Stimulated activated CD4-positive, alpha-beta T cell treated with anti-CD3 and anti-CD28 coated beads, Interleukin-1b, Interleukin-23, amount 100 ng/mL, for 4 hours (primary cell): ENCODE results near the gene GTF2A1L.
"Not testable (repeated sequence)": the region's sequence is repeated elsewhere in the genome, so short reads cannot be mapped to it uniquely, and the experiment has no call there.

Experiments used
- DNase-seq, 2 donors: peaks; one replicate each; pipeline ENCODE4 v3.0.0-alpha.2; 2020; ENCODE audit warnings: low read depth in 2 of 2

The GTF2A1L gene

GRCh38 chr2:48699348-48699930 is 81.8 kb downstream of the GTF2A1L start:
- DNase-seq, result no peak

GRCh38 chr2:48703621-48704020 is 86.0 kb downstream of the GTF2A1L start:
- DNase-seq, result not testable (repeated sequence)

DNA sequence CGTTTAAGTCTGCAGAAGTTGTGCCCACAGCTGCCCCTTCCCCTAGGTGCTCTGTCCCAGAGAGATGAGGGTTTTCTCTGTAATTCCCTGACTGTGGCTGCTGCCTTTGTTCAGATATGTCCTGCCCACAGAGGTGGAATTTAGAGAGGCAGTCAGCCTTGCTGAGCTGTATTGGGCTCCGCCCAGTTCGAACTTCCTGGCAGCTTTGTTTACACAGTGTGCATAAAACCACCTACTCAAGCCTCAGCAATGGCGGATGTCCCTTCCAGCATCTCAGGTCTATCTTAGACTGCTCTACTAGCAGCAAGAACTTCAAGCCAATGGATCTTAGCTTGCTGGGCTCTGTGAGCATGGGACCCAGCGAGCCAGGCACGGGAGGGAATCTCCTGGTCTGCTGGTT is 89.8 kb downstream of the GTF2A1L start:
- DNase-seq, result no peak

DNA sequence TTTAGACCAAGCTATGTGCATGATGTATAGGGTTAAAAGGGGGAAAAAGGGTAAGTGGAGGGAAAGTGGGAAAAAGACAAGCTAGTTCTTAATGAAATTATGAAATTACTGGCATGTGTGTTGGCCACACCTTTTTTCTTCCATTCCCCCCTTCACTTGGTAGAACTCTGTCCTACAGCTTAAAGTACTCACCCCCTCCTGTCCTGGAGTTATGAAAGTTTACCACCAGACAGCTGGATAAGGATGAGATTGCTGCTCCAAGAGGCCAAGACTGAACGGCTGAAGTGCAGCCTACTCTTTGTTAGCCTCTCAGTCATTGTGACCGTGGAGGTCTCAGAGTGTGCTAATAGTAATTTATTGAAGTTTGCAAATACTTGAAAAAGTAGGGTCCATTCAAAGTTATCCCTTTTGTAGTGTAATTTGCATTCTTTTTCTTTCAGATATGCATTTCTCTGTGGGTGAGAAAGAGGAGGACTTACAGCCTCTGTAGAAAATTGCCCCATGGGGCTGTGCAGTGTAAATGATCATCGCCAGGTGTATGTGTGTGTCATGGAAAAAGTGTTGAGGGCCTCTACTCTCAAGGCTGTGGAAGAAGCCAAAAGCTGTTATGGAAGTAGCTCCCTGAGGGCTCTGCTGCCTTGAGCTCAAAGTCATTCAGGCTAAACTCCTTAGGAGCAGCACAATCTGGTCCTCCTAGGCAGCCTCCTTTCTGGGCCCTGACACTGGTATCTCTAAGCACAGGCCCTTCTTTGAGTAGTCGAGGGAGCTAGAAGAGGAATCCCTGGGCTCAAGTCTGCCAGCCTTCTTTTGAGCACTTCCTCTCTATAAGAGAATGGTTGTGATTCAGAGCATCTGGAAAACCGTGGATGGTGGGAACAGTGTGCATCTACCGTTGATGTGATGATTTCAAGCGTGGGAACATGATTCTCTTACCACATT is 91.7 kb downstream of the GTF2A1L start:
- DNase-seq, result no peak

- no peak for DNase-seq
Observed at GRCh38 chr2:48711343-48711742, 93.7 kb downstream of the GTF2A1L start.

- no peak for DNase-seq
Observed at GRCh38 chr2:48712151-48712550, 94.5 kb downstream of the GTF2A1L start.

GRCh38 chr2:48713647-48714046 is 96.0 kb downstream of the GTF2A1L start:
- DNase-seq, result no peak

DNA sequence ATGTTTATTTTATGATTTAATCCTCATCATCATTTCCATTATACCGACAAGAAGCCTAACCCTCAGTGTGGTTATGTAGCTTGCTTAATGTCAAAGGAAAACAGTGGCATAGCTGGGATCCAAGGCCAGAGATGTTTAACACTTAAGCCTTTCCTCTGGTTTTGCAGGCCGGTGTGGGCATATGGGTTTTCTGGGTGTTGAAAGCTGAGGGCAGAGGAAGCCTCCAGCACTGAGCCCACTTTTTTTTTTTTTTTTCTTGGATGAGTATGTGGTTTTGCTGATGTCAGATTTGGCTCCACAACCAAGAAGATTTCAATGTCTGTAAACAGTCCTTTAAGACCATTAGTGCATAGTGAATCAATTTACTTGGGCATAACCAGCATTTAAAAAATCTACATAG is 96.6 kb downstream of the GTF2A1L start:
- no peak for DNase-seq

GRCh38 chr2:48715042-48715899 is 97.6 kb downstream of the GTF2A1L start:
- DNase-seq, result no peak

- no peak for DNase-seq
Observed at GRCh38 chr2:48715956-48716355, 98.3 kb downstream of the GTF2A1L start.

DNA sequence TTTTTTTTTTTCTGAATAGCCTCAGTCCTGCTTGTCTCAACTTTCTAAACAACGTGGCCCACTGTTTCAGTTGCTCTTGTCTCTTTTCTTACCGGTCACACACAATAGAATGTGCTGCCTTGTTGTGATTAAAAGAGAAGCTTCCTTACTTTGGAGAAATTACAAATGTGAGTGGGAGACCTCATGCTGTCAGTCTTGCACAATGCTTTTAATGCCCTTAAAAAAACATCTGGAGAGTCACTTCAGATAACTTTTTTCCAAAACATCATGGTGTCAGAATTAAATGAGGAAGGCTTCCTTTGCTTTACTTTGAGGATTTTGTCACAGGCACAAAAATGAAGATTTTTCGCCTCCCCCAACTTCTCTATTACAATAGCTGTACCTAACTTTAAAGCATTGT is 100.2 kb downstream of the GTF2A1L start:
- no peak for DNase-seq

DNA sequence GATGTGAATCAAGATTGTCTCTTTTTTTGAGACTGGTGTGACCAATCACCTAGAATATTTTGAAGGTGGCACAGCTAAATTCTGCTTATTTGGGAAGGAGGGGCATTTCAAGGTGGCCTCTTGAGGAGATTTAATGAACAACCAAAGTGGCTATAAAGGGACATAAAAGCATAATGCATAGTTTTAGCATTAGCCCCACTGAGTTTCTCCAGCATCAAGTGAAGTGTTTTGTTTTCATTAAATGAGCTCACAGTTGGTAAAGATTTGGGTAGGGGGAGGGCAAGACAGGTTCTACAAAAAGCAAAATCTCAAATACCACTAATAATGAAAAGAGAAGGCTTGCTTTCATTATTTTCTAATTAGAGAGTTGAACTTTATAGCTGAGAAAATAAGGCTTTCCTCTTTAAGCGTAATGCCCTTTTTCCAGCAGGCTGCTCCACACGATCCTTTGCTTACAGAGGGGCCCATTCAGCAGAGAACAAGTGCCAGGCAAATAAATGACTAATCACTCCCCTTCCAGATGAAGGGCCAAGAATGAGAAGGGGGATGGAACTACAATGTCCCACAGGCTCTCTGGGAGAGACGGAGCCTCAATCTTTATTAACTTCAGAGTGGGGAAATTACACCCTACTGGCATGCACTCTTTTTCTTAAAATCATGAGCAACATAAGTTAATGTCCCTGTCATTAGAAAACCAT is 102.0 kb downstream of the GTF2A1L start:
- no peak for DNase-seq

- no peak for DNase-seq
Observed at GRCh38 chr2:48721158-48721557, 103.5 kb downstream of the GTF2A1L start.

DNA sequence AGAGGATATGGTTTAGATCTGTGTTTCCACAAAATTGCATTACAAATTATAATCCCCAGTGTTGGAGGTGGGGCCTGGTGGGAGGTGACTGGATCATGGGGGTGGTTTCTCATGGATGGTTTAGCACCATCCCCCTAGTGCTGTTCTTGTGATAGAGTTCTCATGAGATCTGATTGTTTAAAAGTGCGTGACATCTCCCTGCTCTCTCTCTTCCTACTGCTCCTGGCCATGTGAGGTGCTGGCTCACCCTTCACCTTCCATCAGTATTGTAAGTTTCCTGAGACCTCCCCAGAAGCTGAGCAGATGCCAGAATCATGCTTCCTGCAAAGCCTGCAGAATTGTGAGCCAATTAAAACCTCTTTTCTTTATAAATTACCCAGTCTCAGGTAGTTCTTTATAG is 104.7 kb downstream of the GTF2A1L start:
- no peak for DNase-seq

- DNase-seq, result no peak
Observed at GRCh38 chr2:48723129-48723528, 105.5 kb downstream of the GTF2A1L start.

- DNase-seq, result no peak
Observed at GRCh38 chr2:48724278-48724677, 106.6 kb downstream of the GTF2A1L start.

GRCh38 chr2:48725696-48726494 is 108.2 kb downstream of the GTF2A1L start:
- no peak for DNase-seq

DNA sequence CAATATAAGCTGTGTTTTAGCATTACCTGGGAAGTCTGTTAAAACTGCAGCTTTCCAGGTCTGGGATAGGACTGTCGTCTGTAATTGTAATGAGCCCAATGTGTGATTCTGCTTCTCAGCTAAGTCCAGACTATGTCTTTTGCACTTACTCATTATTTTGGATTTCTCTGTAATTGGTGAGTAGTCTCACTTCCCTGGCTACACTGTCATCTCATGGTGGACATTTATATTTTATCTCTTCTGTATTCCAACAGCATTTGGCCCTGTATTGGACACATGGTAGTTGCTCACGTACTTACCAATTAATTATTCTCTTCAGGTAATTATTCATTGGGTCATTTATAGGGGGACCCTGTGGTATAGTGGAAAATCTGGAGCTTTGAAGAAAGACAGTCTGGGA is 109.9 kb downstream of the GTF2A1L start:
- no peak for DNase-seq

DNA sequence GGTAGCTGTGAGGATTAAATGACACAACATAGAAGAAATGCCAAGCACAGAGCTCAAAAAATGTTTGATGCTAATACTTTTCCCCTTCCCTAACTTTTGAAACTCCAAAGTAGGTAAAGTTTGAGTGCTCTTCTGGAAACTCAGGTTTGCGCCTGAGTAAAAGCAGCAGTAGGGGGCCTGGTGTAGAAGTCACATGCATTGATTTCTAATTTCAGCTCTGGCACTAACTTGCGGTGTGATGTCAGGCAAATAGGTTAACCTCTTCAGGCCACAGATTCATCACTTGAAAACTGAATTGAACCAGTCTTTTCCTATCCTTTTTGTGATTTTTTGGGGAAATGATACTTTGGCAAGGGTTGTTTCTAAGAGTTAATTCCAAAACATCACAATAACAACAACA is 110.6 kb downstream of the GTF2A1L start:
- DNase-seq, result no peak

DNA sequence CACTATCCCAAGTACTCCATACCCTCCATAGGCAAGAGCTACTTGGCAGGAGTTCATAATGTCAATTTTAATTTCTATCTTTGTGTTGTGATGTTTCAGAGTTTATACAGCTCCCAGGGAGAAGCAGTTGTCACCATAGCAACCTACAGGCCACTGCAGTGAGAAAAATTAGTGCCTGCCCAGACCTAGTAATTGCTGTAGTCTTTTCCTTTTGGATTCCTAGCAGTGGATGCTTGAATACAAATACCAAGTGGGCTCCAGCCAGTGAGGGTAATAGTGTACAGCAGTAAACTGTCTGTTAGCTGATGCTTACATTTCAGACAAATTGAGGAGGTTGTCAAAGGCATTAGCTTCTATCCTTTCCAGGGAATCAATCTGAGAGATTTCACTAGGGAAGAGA is 111.2 kb downstream of the GTF2A1L start:
- no peak for DNase-seq
